Osteoblast (primary cell): ENCODE data around the gene SLC6A18. TPM values are rescaled to one million over a fixed set of nuclear protein-coding genes. Genes with fewer than 3 reads are reported as not detected.

Source experiments
- DNase-seq: peaks from one replicate; pipeline ENCODE4 v3.0.0; 2011; ENCODE audit warnings: low spot score, mixed read lengths; ENCODE audit not compliant: insufficient read length; ENCODE audit errors: missing footprints
- H2AFZ ChIP-seq: 2 replicates; pipeline ENCODE4 v1.6.0; 2011; ENCODE audit warnings: mild to moderate bottlenecking, low read length
- H3K27ac ChIP-seq: 2 replicates; pipeline ENCODE4 v1.5.1; 2011; ENCODE audit warnings: mild to moderate bottlenecking, low read depth, low read length, moderate library complexity
- H3K27me3 ChIP-seq: 2 replicates; pipeline ENCODE4 v1.6.0; 2012; ENCODE audit warnings: mild to moderate bottlenecking, control low read depth, inconsistent platforms, low read length, moderate library complexity; ENCODE audit not compliant: insufficient read depth
- H3K36me3 ChIP-seq: 2 replicates; pipeline ENCODE4 v1.5.1; 2011; ENCODE audit warnings: mild to moderate bottlenecking, low read length, control low read depth, moderate library complexity; ENCODE audit not compliant: insufficient read depth
- H3K4me1 ChIP-seq: 2 replicates; pipeline ENCODE4 v1.5.1; 2011; ENCODE audit warnings: mild to moderate bottlenecking, low read length, control low read depth, moderate library complexity; ENCODE audit not compliant: insufficient read depth
- H3K4me2 ChIP-seq: 2 replicates; pipeline ENCODE4 v1.6.0; 2011; ENCODE audit warnings: mild to moderate bottlenecking, low read length; ENCODE audit not compliant: insufficient read depth
- H3K4me3 ChIP-seq: fragments of 200-600 bp; sonication (generic); 3 replicates; pipeline ENCODE4 v1.5.1; 2012; ENCODE audit warnings: mild to moderate bottlenecking, low read length, inconsistent platforms; ENCODE audit not compliant: insufficient read depth
- H3K79me2 ChIP-seq: 2 replicates; pipeline ENCODE4 v1.6.0; 2012; ENCODE audit warnings: mild to moderate bottlenecking, low read length, control low read depth, inconsistent platforms; ENCODE audit not compliant: insufficient read depth
- H3K9me3 ChIP-seq: 2 replicates; pipeline ENCODE4 v1.5.1; 2011; ENCODE audit warnings: low read depth, low read length, control low read depth
- H4K20me1 ChIP-seq: 2 replicates; pipeline ENCODE4 v1.6.0; 2012; ENCODE audit warnings: mild to moderate bottlenecking, low read length, control low read depth; ENCODE audit not compliant: insufficient read depth
- CTCF ChIP-seq: IDR thresholded peaks from 2 replicates; pipeline ENCODE4 v1.5.1; 2011; ENCODE audit warnings: mild to moderate bottlenecking, low read depth, low read length, moderate library complexity; ENCODE audit errors: extremely low read depth
- total RNA-seq: library from RNA; depleted of rRNA; stranded (reverse); fragments of >200 nt; gene quantifications from 2 replicates; pipeline ENCODE4 v1.2.3, GENCODE V29; 2012

The SLC6A18 gene
- total RNA-seq, 1 donor = not detected

- no peak for TF ChIP-seq CTCF
- Histone ChIP-seq H3K27ac (no peak overlapping the region), H4K20me1 (no peaks in the 10 kb centered on the region), H3K9me3 (no peaks in the 10 kb centered on the region), H2AFZ (no peak overlapping the region), H3K36me3 (no peaks in the 10 kb centered on the region), H3K79me2 (no peaks in the 10 kb centered on the region), H3K4me1 (no peaks in the 10 kb centered on the region), H3K4me2 (no peak overlapping the region), H3K27me3 (no peaks in the 10 kb centered on the region), H3K4me3 (no peak overlapping the region)
- no peak for DNase-seq
Observed at GRCh38 chr5:1245905-1246576, 20.9 kb downstream of the SLC6A18 start.

- Histone ChIP-seq H2AFZ (no peak overlapping the region), H3K4me3 (no peak overlapping the region), H4K20me1 (no peaks in the 10 kb centered on the region), H3K27ac (no peak overlapping the region), H3K9me3 (no peaks in the 10 kb centered on the region), H3K79me2 (no peaks in the 10 kb centered on the region), H3K27me3 (no peaks in the 10 kb centered on the region), H3K4me1 (no peaks in the 10 kb centered on the region), H3K4me2 (no peak overlapping the region), H3K36me3 (no peaks in the 10 kb centered on the region)
- DNase-seq = no peak
- TF ChIP-seq CTCF = no peak
Observed at GRCh38 chr5:1246711-1247431, 21.7 kb downstream of the SLC6A18 start.

GRCh38 chr5:1247811-1248210 lies 22.6 kb downstream of the SLC6A18 start:
- no peak overlapping the region for H2AFZ ChIP-seq
- no peak for TF ChIP-seq CTCF
- no peaks in the 10 kb centered on the region for H3K79me2 ChIP-seq
- H3K27ac ChIP-seq = no peak overlapping the region
- H3K4me2 ChIP-seq = no peak overlapping the region
- H3K9me3 ChIP-seq = no peaks in the 10 kb centered on the region
- no peaks in the 10 kb centered on the region for H3K4me1 ChIP-seq
- no peak for DNase-seq
- no peaks in the 10 kb centered on the region for H4K20me1 ChIP-seq
- no peaks in the 10 kb centered on the region for H3K36me3 ChIP-seq
- no peaks in the 10 kb centered on the region for H3K27me3 ChIP-seq
- no peak overlapping the region for H3K4me3 ChIP-seq

- Histone ChIP-seq H3K9me3 (no peaks in the 10 kb centered on the region), H3K27ac (no peak overlapping the region), H3K27me3 (no peaks in the 10 kb centered on the region), H2AFZ (no peak overlapping the region), H3K79me2 (no peaks in the 10 kb centered on the region), H3K4me3 (no peak overlapping the region), H3K4me1 (no peaks in the 10 kb centered on the region), H4K20me1 (no peaks in the 10 kb centered on the region), H3K36me3 (no peaks in the 10 kb centered on the region), H3K4me2 (no peak overlapping the region)
- DNase-seq = no peak
- TF ChIP-seq CTCF = no peak
Observed at GRCh38 chr5:1249366-1250280, 24.4 kb downstream of the SLC6A18 start.
